DOHH2 (cell line): ENCODE measurements around the gene PIGA.

ENCODE experiments used
- H3F3A ChIP-seq: fragments of 200-600 bp; sonication (generic), shearing (Covaris generic); 2 replicates; pipeline ENCODE4 v1.6.0; 2016; ENCODE audit warnings: antibody characterized with exemption, mild to moderate bottlenecking; ENCODE audit not compliant: control insufficient read depth, insufficient read depth
- H3K27ac ChIP-seq: fragments of 200-600 bp; sonication (generic); 2 replicates; pipeline ENCODE4 v1.5.1; 2014; ENCODE audit warnings: low read depth, mild to moderate bottlenecking, low read length, moderate library complexity
- H3K27me3 ChIP-seq: fragments of 200-600 bp; sonication (generic); 2 replicates; pipeline ENCODE4 v1.6.1; 2014; ENCODE audit warnings: mild to moderate bottlenecking, low read length, mixed read lengths; ENCODE audit not compliant: control insufficient read depth
- H3K36me3 ChIP-seq: fragments of 200-600 bp; sonication (generic); 2 replicates; pipeline ENCODE4 v1.6.1; 2014; ENCODE audit warnings: mild to moderate bottlenecking, low read length, moderate library complexity, mixed read lengths; ENCODE audit not compliant: control insufficient read depth
- H3K4me1 ChIP-seq: fragments of 200-600 bp; sonication (generic); 2 replicates; pipeline ENCODE4 v1.6.1; 2014; ENCODE audit warnings: mild to moderate bottlenecking, low read length, mixed read lengths; ENCODE audit not compliant: control insufficient read depth
- H3K4me2 ChIP-seq: fragments of 200-600 bp; sonication (generic); 2 replicates; pipeline ENCODE4 v1.6.0; 2014; ENCODE audit warnings: mild to moderate bottlenecking, low read length, moderate library complexity
- H3K4me3 ChIP-seq: fragments of 200-600 bp; sonication (generic); 2 replicates; pipeline ENCODE4 v1.5.1; 2014; ENCODE audit warnings: mild to moderate bottlenecking, low read length, mixed read lengths
- H3K79me2 ChIP-seq: fragments of 200-600 bp; sonication (generic); 2 replicates; pipeline ENCODE4 v1.6.1; 2014; ENCODE audit warnings: mild to moderate bottlenecking, low read length, mixed read lengths; ENCODE audit not compliant: control insufficient read depth
- H3K9me2 ChIP-seq: fragments of 200-600 bp; sonication (generic); replicated peaks from 2 replicates; pipeline ENCODE4 v1.6.1; 2014; ENCODE audit warnings: mild to moderate bottlenecking, low read length, mixed read lengths; ENCODE audit not compliant: control insufficient read depth
- H3K9me3 ChIP-seq: fragments of 200-600 bp; sonication (generic); 2 replicates; pipeline ENCODE4 v1.6.1; 2014; ENCODE audit warnings: antibody characterized with exemption, low read length, mixed read lengths; ENCODE audit not compliant: control insufficient read depth, insufficient read depth
- H4K20me1 ChIP-seq: fragments of 200-600 bp; sonication (generic); 2 replicates; pipeline ENCODE4 v1.6.0; 2014; ENCODE audit warnings: low read depth, mild to moderate bottlenecking, antibody characterized with exemption, low read length, moderate library complexity; ENCODE audit not compliant: control insufficient read depth, insufficient read depth
- CTCF ChIP-seq: fragments of 200-600 bp; sonication (generic); IDR thresholded peaks from one replicate; pipeline ENCODE4 v1.5.1; 2014; ENCODE audit warnings: antibody characterized with exemption, mild to moderate bottlenecking, low read depth, low read length; ENCODE audit not compliant: poor library complexity, severe bottlenecking
- EZH2phosphoT487 ChIP-seq: fragments of 200-600 bp; sonication (generic); IDR thresholded peaks from 2 replicates; pipeline ENCODE4 v1.6.1; 2017; ENCODE audit warnings: borderline replicate concordance, mild to moderate bottlenecking, antibody characterized with exemption, low read length, moderate library complexity, mixed read lengths

The PIGA gene

DNA sequence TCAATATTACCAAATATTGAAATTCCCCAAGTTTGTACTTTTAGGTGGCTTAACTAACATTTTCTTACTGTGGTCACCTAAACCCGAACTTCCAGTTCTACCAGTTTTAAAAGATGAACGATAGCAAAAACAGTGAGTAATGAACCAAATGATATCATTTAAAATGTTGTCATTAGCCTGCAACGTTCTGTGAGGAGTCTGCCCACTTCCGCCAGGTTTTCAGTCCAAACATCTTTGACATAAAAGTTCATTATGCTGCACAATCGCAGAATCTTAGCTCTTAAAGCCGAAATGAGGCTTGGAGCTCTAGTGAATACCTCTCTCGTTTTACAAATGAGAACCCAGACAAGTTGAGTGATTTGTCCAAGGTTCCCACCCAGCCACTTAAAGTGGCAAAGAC, 762 bp downstream of the PIGA start:
- H3K27me3 ChIP-seq: no peaks in the 10 kb centered on the region
- TF ChIP-seq EZH2phosphoT487 (no peak), CTCF (no peak)

GRCh38 chrX:15328821-15329220, 6.5 kb downstream of the PIGA start:
- Histone ChIP-seq H4K20me1 (no peaks in the 10 kb centered on the region), H3K9me3 (no peaks in the 10 kb centered on the region), H3K27me3 (no peaks in the 10 kb centered on the region), H3K36me3 (peaks cover 26% of the 10 kb centered on the region), H3K4me3 (no peak overlapping the region), H3K4me2 (no peak overlapping the region), H3K4me1 (no peaks in the 10 kb centered on the region), H3K9me2 (no peaks in the 10 kb centered on the region), H3F3A (no peaks in the 10 kb centered on the region), H3K27ac (no peak overlapping the region), H3K79me2 (peaks cover 16% of the 10 kb centered on the region)
- no peak for TF ChIP-seq CTCF
- TF ChIP-seq EZH2phosphoT487: no peak

More for the DNA sequence above, 762 bp downstream of the PIGA start:
- Histone ChIP-seq H4K20me1 (no peaks in the 10 kb centered on the region), H3K79me2 (peaks cover 31% of the 10 kb centered on the region), H3K27ac (peak overlapping the region; percentile 32), H3K4me3 (peak overlapping the region; percentile 87), H3K4me2 (peak overlapping the region; percentile 72), H3K36me3 (peaks cover 25% of the 10 kb centered on the region), H3K9me2 (no peaks in the 10 kb centered on the region), H3K9me3 (no peaks in the 10 kb centered on the region), H3F3A (no peaks in the 10 kb centered on the region), H3K4me1 (peaks cover 8% of the 10 kb centered on the region)

DNA sequence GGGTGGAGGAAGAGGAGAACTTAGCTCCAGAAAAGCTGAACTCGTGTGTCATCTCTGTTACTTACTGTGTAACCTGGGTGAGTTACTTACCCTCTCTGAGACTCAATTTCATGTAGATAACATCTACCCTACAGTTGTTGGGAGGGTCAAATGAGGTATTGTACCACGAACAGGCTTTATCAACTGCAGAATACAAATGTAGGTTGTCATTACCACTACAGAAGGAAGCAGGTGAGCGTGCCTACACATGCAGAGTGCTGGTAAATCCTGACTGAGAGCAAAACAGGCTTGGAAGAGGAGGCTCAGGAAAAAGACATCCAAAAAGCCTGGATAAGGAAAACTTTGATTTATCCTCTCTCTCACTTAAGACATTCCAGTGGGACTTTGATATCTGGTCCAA, 7.2 kb downstream of the PIGA start:
- Histone ChIP-seq H3K36me3 (peaks cover 33% of the 10 kb centered on the region), H3K4me1 (no peaks in the 10 kb centered on the region), H3K4me2 (no peak overlapping the region), H3K9me2 (no peaks in the 10 kb centered on the region), H3K27me3 (no peaks in the 10 kb centered on the region), H3K27ac (no peak overlapping the region), H3K9me3 (no peaks in the 10 kb centered on the region), H3K79me2 (peaks cover 9% of the 10 kb centered on the region), H3K4me3 (no peak overlapping the region), H3F3A (no peaks in the 10 kb centered on the region), H4K20me1 (no peaks in the 10 kb centered on the region)
- TF ChIP-seq EZH2phosphoT487 (no peak), CTCF (no peak)

- H4K20me1 ChIP-seq: no peaks in the 10 kb centered on the region
- no peaks in the 10 kb centered on the region for H3K27me3 ChIP-seq
- no peak for TF ChIP-seq CTCF
- TF ChIP-seq EZH2phosphoT487: no peak
- H3K79me2 ChIP-seq: no peaks in the 10 kb centered on the region
- H3K36me3 ChIP-seq: peaks cover 34% of the 10 kb centered on the region
- H3K4me2 ChIP-seq: no peak overlapping the region
- no peaks in the 10 kb centered on the region for H3K4me1 ChIP-seq
- no peak overlapping the region for H3K27ac ChIP-seq
- no peaks in the 10 kb centered on the region for H3K9me2 ChIP-seq
- no peaks in the 10 kb centered on the region for H3K9me3 ChIP-seq
- no peaks in the 10 kb centered on the region for H3F3A ChIP-seq
- H3K4me3 ChIP-seq: no peak overlapping the region
Observed at GRCh38 chrX:15322472-15322871, 12.9 kb downstream of the PIGA start.
